ENCODE data around the gene MAGI2.

The MAGI2 gene

GRCh38 chr7:78879206-78879605, 574.3 kb downstream of the MAGI2 start:
- no peak for DNase-seq

GRCh38 chr7:78873117-78873516, 580.4 kb downstream of the MAGI2 start:
- no peak for DNase-seq

- no peak for DNase-seq
Measured at GRCh38 chr7:78864339-78864738, 589.1 kb downstream of the MAGI2 start.

- no peak for DNase-seq
Measured at GRCh38 chr7:78863281-78863680, 590.2 kb downstream of the MAGI2 start.

GRCh38 chr7:78862411-78862900, 591.0 kb downstream of the MAGI2 start:
- no peak for DNase-seq

GRCh38 chr7:78852951-78853350, 600.5 kb downstream of the MAGI2 start:
- no peak for DNase-seq

GRCh38 chr7:78850093-78850740, 603.2 kb downstream of the MAGI2 start:
- DNase-seq, result no peak

- DNase-seq, result no peak
Measured at GRCh38 chr7:78845155-78845554, 608.3 kb downstream of the MAGI2 start.

- DNase-seq, result no peak
Measured at GRCh38 chr7:78842068-78842467, 611.4 kb downstream of the MAGI2 start.

- no peak for DNase-seq
Measured at GRCh38 chr7:78835897-78836296, 617.6 kb downstream of the MAGI2 start.

GRCh38 chr7:78828317-78828716, 625.1 kb downstream of the MAGI2 start:
- DNase-seq, result no peak

- DNase-seq, result no peak
Measured at GRCh38 chr7:78803501-78804127, 649.9 kb downstream of the MAGI2 start.

- DNase-seq, result no peak
Measured at GRCh38 chr7:78794101-78794500, 659.4 kb downstream of the MAGI2 start.

- no peak for DNase-seq
Measured at GRCh38 chr7:78792624-78793023, 660.8 kb downstream of the MAGI2 start.

- DNase-seq, result no peak
Measured at GRCh38 chr7:78792006-78792405, 661.5 kb downstream of the MAGI2 start.

- DNase-seq, result no peak
Measured at GRCh38 chr7:78788464-78788863, 665.0 kb downstream of the MAGI2 start.

GRCh38 chr7:78787854-78788253, 665.6 kb downstream of the MAGI2 start:
- DNase-seq, result no peak

GRCh38 chr7:78786055-78786454, 667.4 kb downstream of the MAGI2 start:
- DNase-seq, result no peak

- DNase-seq, result no peak
Measured at GRCh38 chr7:78783179-78783962, 670.1 kb downstream of the MAGI2 start.

- no peak for DNase-seq
Measured at GRCh38 chr7:78780560-78780959, 672.9 kb downstream of the MAGI2 start.

GRCh38 chr7:78779788-78780187, 673.7 kb downstream of the MAGI2 start:
- DNase-seq, result no peak

GRCh38 chr7:78777829-78778228, 675.6 kb downstream of the MAGI2 start:
- no peak for DNase-seq

GRCh38 chr7:78770422-78771410, 682.8 kb downstream of the MAGI2 start:
- DNase-seq, result peak; percentile 54

Data from islet precursor cell (in vitro differentiated cells).